WTC11 (cell line): ENCODE results near the gene GIMAP7. TPM values are rescaled to one million over a fixed set of nuclear protein-coding genes. Genes with fewer than 3 reads are reported as not detected.

ENCODE experiments used
- ATAC-seq: fragments of 200-7000 bp; cut with Tn5 transposase; 2 replicates; pipeline ENCODE4 v1.10.0; 2021; ENCODE audit warnings: mild to moderate bottlenecking, moderate library complexity
- CTCF ChIA-PET: fragments of 300-600 bp; sonication (Branson Sonifier 250); formaldehyde crosslinking; loops from one replicate; lab custom pipeline; 2021; ENCODE audit warnings: antibody characterized with exemption; lab: Charles Lee
- POLR2A ChIA-PET: fragments of 350-600 bp; sonication (Branson Sonifier 250); formaldehyde crosslinking; loops from one replicate; lab custom pipeline; 2021; ENCODE audit warnings: antibody characterized with exemption; lab: Charles Lee
- DNase-seq: peaks from one replicate; pipeline ENCODE4 v3.0.0; 2021; ENCODE audit warnings: low spot score
- H3K27ac Mint-ChIP-seq: 2 replicates; pipeline ENCODE4 v1.8.0; 2021; ENCODE audit warnings: mixed read lengths
- H3K27me3 Mint-ChIP-seq: 2 replicates; pipeline ENCODE4 v1.8.0; 2021; ENCODE audit warnings: low read depth, mild to moderate bottlenecking, moderate library complexity, mixed read lengths
- H3K36me3 Mint-ChIP-seq: 2 replicates; pipeline ENCODE4 v1.8.0; 2021; ENCODE audit warnings: mixed read lengths
- H3K4me1 Mint-ChIP-seq: 2 replicates; pipeline ENCODE4 v1.8.0; 2022; ENCODE audit warnings: mixed read lengths
- H3K4me3 Mint-ChIP-seq: 2 replicates; pipeline ENCODE4 v1.8.0; 2021; ENCODE audit warnings: mild to moderate bottlenecking, moderate library complexity, mixed read lengths
- H3K9me3 Mint-ChIP-seq: 2 replicates; pipeline ENCODE4 v1.8.0; 2021; ENCODE audit warnings: mixed read lengths
- CREB1 ChIP-seq: sonication (generic); formaldehyde crosslinking; IDR thresholded peaks from 2 replicates; pipeline ENCODE4 v1.8.0; 2023; ENCODE audit warnings: mild to moderate bottlenecking, missing genetic modification reagents
- E2F1 ChIP-seq: sonication (generic); formaldehyde crosslinking; IDR thresholded peaks from 2 replicates; pipeline ENCODE4 v1.8.0; 2022; ENCODE audit warnings: mild to moderate bottlenecking, missing genetic modification reagents
- E2F4 ChIP-seq: sonication (generic); formaldehyde crosslinking; IDR thresholded peaks from 2 replicates; pipeline ENCODE4 v1.8.1; 2022; ENCODE audit warnings: low read depth, mild to moderate bottlenecking, moderate library complexity, missing genetic modification reagents, borderline replicate concordance
- ELF4 ChIP-seq: sonication (generic); formaldehyde crosslinking; IDR thresholded peaks from 2 replicates; pipeline ENCODE4 v1.8.1; 2022; ENCODE audit warnings: low read depth, mild to moderate bottlenecking, moderate library complexity, missing genetic modification reagents
- EMX1 ChIP-seq: fragments of 250-450 bp; sonication (Bioruptor Pico); IDR thresholded peaks from 2 replicates; pipeline ENCODE4 v1.8.0; 2021; ENCODE audit warnings: mild to moderate bottlenecking
- FOXJ3 ChIP-seq: sonication (generic); formaldehyde crosslinking; IDR thresholded peaks from 2 replicates; pipeline ENCODE4 v1.9.0; 2021; ENCODE audit warnings: missing genetic modification reagents, mild to moderate bottlenecking, borderline replicate concordance
- FOXK1 ChIP-seq: sonication (generic); formaldehyde crosslinking; IDR thresholded peaks from 2 replicates; pipeline ENCODE4 v1.8.0; 2022; ENCODE audit warnings: mild to moderate bottlenecking, moderate library complexity, missing genetic modification reagents
- GABPB1 ChIP-seq: sonication (generic); formaldehyde crosslinking; IDR thresholded peaks from 2 replicates; pipeline ENCODE4 v1.8.1; 2023; ENCODE audit warnings: mild to moderate bottlenecking, missing genetic modification reagents
- HMGA2 ChIP-seq: fragments of 250-450 bp; sonication (Bioruptor Pico); IDR thresholded peaks from 2 replicates; pipeline ENCODE4 v1.4.0; 2021; ENCODE audit warnings: mild to moderate bottlenecking, moderate library complexity
- NFATC4 ChIP-seq: fragments of 250-450 bp; sonication (Bioruptor Pico); IDR thresholded peaks from 2 replicates; pipeline ENCODE4 v1.9.0; 2021; ENCODE audit warnings: mild to moderate bottlenecking
- NFE2L1 ChIP-seq: sonication (generic); formaldehyde crosslinking; IDR thresholded peaks from 2 replicates; pipeline ENCODE4 v1.8.1; 2023; ENCODE audit warnings: missing genetic modification reagents
- NR1H2 ChIP-seq: sonication (generic); formaldehyde crosslinking; IDR thresholded peaks from 2 replicates; pipeline ENCODE4 v1.9.0; 2021; ENCODE audit warnings: mild to moderate bottlenecking, moderate library complexity, missing genetic modification reagents
- NR2C2 ChIP-seq: sonication (generic); formaldehyde crosslinking; IDR thresholded peaks from 2 replicates; pipeline ENCODE4 v1.8.0; 2022; ENCODE audit warnings: mild to moderate bottlenecking, missing genetic modification reagents
- NR3C1 ChIP-seq: sonication (generic); formaldehyde crosslinking; conservative IDR thresholded peaks from 2 replicates; pipeline ENCODE4 v1.8.1; 2023; ENCODE audit warnings: low read depth, mild to moderate bottlenecking, missing genetic modification reagents
- PREB ChIP-seq: sonication (generic); formaldehyde crosslinking; IDR thresholded peaks from 2 replicates; pipeline ENCODE4 v1.8.1; 2022; ENCODE audit warnings: mild to moderate bottlenecking, missing genetic modification reagents, moderate library complexity, borderline replicate concordance
- RORB ChIP-seq: fragments of 250-450 bp; sonication (Bioruptor Pico); IDR thresholded peaks from 2 replicates; pipeline ENCODE4 v1.9.0; 2021; ENCODE audit warnings: mild to moderate bottlenecking
- SP1 ChIP-seq: sonication (generic); formaldehyde crosslinking; conservative IDR thresholded peaks from 2 replicates; pipeline ENCODE4 v1.8.1; 2022; ENCODE audit warnings: missing genetic modification reagents
- ZBTB21 ChIP-seq: sonication (generic); formaldehyde crosslinking; IDR thresholded peaks from 2 replicates; pipeline ENCODE4 v1.8.1; 2023; ENCODE audit warnings: mild to moderate bottlenecking, missing genetic modification reagents, borderline replicate concordance
- ZBTB43 ChIP-seq: sonication (generic); formaldehyde crosslinking; IDR thresholded peaks from 2 replicates; pipeline ENCODE4 v1.8.1; 2023; ENCODE audit warnings: mild to moderate bottlenecking, missing genetic modification reagents
- ZNF219 ChIP-seq: sonication (generic); formaldehyde crosslinking; IDR thresholded peaks from 2 replicates; pipeline ENCODE4 v1.8.0; 2023; ENCODE audit warnings: missing genetic modification reagents, mild to moderate bottlenecking, borderline replicate concordance
- ZNF232 ChIP-seq: sonication (generic); formaldehyde crosslinking; IDR thresholded peaks from 2 replicates; pipeline ENCODE4 v1.8.0; 2022; ENCODE audit warnings: mild to moderate bottlenecking, missing genetic modification reagents
- ZNF416 ChIP-seq: fragments of 250-450 bp; sonication (Bioruptor Pico); IDR thresholded peaks from 2 replicates; pipeline ENCODE4 v1.9.0; 2021; ENCODE audit warnings: mild to moderate bottlenecking, inconsistent platforms
- ZNF532 ChIP-seq: fragments of 250-450 bp; sonication (Bioruptor Pico); IDR thresholded peaks from 2 replicates; pipeline ENCODE4 v1.9.0; 2021; ENCODE audit warnings: mild to moderate bottlenecking, borderline replicate concordance
- total RNA-seq: library from RNA; stranded (reverse); gene quantifications from 3 replicates; pipeline ENCODE4 v1.2.3, GENCODE V29; 2021
- TF ChIP-seq, protein P1 (sequence below): sonication (generic); formaldehyde crosslinking; IDR thresholded peaks from 2 replicates; pipeline ENCODE4 v1.8.0; 2022; ENCODE audit warnings: mild to moderate bottlenecking, missing genetic modification reagents
- TF ChIP-seq, protein P2 (sequence below): fragments of 200-600 bp; IDR thresholded peaks from 2 replicates; pipeline ENCODE4 v1.8.0; 2022; ENCODE audit warnings: antibody characterized with exemption

Gene GIMAP7
- total RNA-seq, 1 experiment from 2014 or later = 0.37 TPM

GRCh38 chr7:150553163-150553562 lies 38.5 kb downstream of the GIMAP7 start:
- ChIA-PET CTCF (interaction anchor here (0.9 kb wide), 1 partner anchor 104 kb away, joined by 3 read pairs; no protein-coding TSS in a partner anchor), POLR2A (no interaction called here)
- peaks cover 18% of the 10 kb centered on the region for H3K36me3 Mint-ChIP-seq
- TF ChIP-seq NFE2L1 (CRISPR knock-in tag) (no peak), NR2C2 (CRISPR knock-in tag) (no peak), ZNF232 (CRISPR knock-in tag) (no peak), ZBTB21 (CRISPR knock-in tag) (no peak), FOXJ3 (CRISPR knock-in tag) (no peak), ZNF416 (CRISPR knock-in tag) (no peak), RORB (CRISPR knock-in tag) (no peak), NR3C1 (CRISPR knock-in tag) (no peak), NR1H2 (CRISPR knock-in tag) (no peak), EMX1 (CRISPR knock-in tag) (no peak), E2F1 (CRISPR knock-in tag) (no peak), SP1 (no peak), ZNF219 (no peak), ELF4 (CRISPR knock-in tag) (no peak), HMGA2 (CRISPR knock-in tag) (no peak)
- H3K4me1 Mint-ChIP-seq = no peaks in the 10 kb centered on the region
- H3K27me3 Mint-ChIP-seq = peaks cover 15% of the 10 kb centered on the region
- DNase-seq = no peak
- H3K9me3 Mint-ChIP-seq = peaks cover 60% of the 10 kb centered on the region
- ATAC-seq = no peak
- H3K27ac Mint-ChIP-seq = no peak overlapping the region
- H3K4me3 Mint-ChIP-seq = no peak overlapping the region

- Mint-ChIP-seq H3K4me3 (no peak overlapping the region), H3K9me3 (peaks cover 71% of the 10 kb centered on the region)
- TF ChIP-seq E2F4 (CRISPR knock-in tag) = no peak
- no peak for TF ChIP-seq NFATC4 (CRISPR knock-in tag)
- TF ChIP-seq CREB1 (CRISPR knock-in tag) = no peak
- TF ChIP-seq FOXJ3 (CRISPR knock-in tag) = no peak
- TF ChIP-seq PREB (CRISPR knock-in tag) = no peak
- no peak for TF ChIP-seq NR1H2 (CRISPR knock-in tag)
- no peak for TF ChIP-seq GABPB1
- no peak for TF ChIP-seq ZNF232 (CRISPR knock-in tag)
- no peak for TF ChIP-seq FOXK1 (CRISPR knock-in tag)
- no peak for TF ChIP-seq ZBTB43 (CRISPR knock-in tag)
- no peak for TF ChIP-seq EMX1 (CRISPR knock-in tag)
- TF ChIP-seq, protein P1, sequence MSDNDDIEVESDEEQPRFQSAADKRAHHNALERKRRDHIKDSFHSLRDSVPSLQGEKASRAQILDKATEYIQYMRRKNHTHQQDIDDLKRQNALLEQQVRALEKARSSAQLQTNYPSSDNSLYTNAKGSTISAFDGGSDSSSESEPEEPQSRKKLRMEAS = no peak
- TF ChIP-seq ZBTB21 (CRISPR knock-in tag) = no peak
- TF ChIP-seq, protein P2, sequence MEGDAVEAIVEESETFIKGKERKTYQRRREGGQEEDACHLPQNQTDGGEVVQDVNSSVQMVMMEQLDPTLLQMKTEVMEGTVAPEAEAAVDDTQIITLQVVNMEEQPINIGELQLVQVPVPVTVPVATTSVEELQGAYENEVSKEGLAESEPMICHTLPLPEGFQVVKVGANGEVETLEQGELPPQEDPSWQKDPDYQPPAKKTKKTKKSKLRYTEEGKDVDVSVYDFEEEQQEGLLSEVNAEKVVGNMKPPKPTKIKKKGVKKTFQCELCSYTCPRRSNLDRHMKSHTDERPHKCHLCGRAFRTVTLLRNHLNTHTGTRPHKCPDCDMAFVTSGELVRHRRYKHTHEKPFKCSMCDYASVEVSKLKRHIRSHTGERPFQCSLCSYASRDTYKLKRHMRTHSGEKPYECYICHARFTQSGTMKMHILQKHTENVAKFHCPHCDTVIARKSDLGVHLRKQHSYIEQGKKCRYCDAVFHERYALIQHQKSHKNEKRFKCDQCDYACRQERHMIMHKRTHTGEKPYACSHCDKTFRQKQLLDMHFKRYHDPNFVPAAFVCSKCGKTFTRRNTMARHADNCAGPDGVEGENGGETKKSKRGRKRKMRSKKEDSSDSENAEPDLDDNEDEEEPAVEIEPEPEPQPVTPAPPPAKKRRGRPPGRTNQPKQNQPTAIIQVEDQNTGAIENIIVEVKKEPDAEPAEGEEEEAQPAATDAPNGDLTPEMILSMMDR = no peak
- no peak for TF ChIP-seq HMGA2 (CRISPR knock-in tag)
- TF ChIP-seq ZNF532 (CRISPR knock-in tag) = no peak
Observed at GRCh38 chr7:150556521-150557138, 42.0 kb downstream of the GIMAP7 start.

More at GRCh38 chr7:150556521-150557138, 42.0 kb downstream of the GIMAP7 start:
- Mint-ChIP-seq H3K36me3 (peaks cover 22% of the 10 kb centered on the region), H3K4me1 (no peaks in the 10 kb centered on the region), H3K27ac (no peak overlapping the region), H3K27me3 (peaks cover 16% of the 10 kb centered on the region)
- DNase-seq = no peak
- ChIA-PET CTCF (no interaction called here), POLR2A (no interaction called here)
- ATAC-seq = no peak
